ENCODE data around the gene PPP1R3G. TPM values are rescaled to one million over a fixed set of nuclear protein-coding genes. Genes with fewer than 3 reads are reported as not detected.

PPP1R3G gene
- total RNA-seq, 1 experiment from 2014 or later, result not detected

GRCh38 chr6:5078121-5078669, 6.9 kb upstream of the PPP1R3G start:
- Histone ChIP-seq H3K56ac (ENCODE audit: insufficient read length, low read depth, low read length) (no peak overlapping the region), H4K20me1 (ENCODE audit: control insufficient read depth, insufficient read depth, insufficient read length) (no peaks in the 10 kb centered on the region), H2BK12ac (ENCODE audit: insufficient read length, low read depth, low read length) (no peak overlapping the region), H3K27me3 (ENCODE audit: insufficient read depth, low read length) (peaks cover under 1% of the 10 kb centered on the region; the same call in 1 of the 2 replicates), H3K4me2 (ENCODE audit: insufficient read depth, insufficient read length, low read length) (no peak overlapping the region), H3K27ac (ENCODE audit: insufficient read length, low read depth, low read length) (no peak overlapping the region), H3K9me3 (ENCODE audit: control insufficient read depth, low read depth, low read length) (no peaks in the 10 kb centered on the region), H2BK15ac (ENCODE audit: low read depth, low read length) (no peak overlapping the region), H2BK5ac (ENCODE audit: insufficient read length, low read length) (no peak overlapping the region), H3K4me1 (ENCODE audit: insufficient read depth, low read length) (no peaks in the 10 kb centered on the region), H3K79me2 (ENCODE audit: insufficient read depth, low read length) (no peaks in the 10 kb centered on the region), H4K5ac (ENCODE audit: insufficient read length, low read depth, low read length) (no peak overlapping the region), H2BK20ac (ENCODE audit: low read depth, low read length, poor library complexity, severe bottlenecking) (no peak overlapping the region), H4K91ac (ENCODE audit: insufficient read length, low read depth, low read length) (no peak overlapping the region), H2AK5ac (ENCODE audit: insufficient read length, low read length) (no peak overlapping the region), H4K8ac (replicated peaks; ENCODE audit: insufficient read length, low read depth, low read length) (no peak overlapping the region), H3K79me1 (ENCODE audit: insufficient read depth, low read depth, low read length, poor library complexity, severe bottlenecking) (no peaks in the 10 kb centered on the region), H3K4ac (ENCODE audit: low read depth, low read length) (no peak overlapping the region), H2AFZ (ENCODE audit: low read length) (no peak overlapping the region), H3K18ac (ENCODE audit: insufficient read length, low read depth, low read length) (no peak overlapping the region), H3K14ac (ENCODE audit: insufficient read depth, low read length) (no peak overlapping the region), H2BK120ac (ENCODE audit: low read depth, low read length, poor library complexity, severe bottlenecking) (no peak overlapping the region), H3K23ac (ENCODE audit: insufficient read length, low read depth, low read length) (no peak overlapping the region), H3T11ph (ENCODE audit: low read length) (no peak overlapping the region), H3K9ac (ENCODE audit: extremely low read depth, insufficient read length, low read length) (no peak overlapping the region), H3K23me2 (ENCODE audit: insufficient read length, low read depth, low read length, poor library complexity, severe bottlenecking) (no peaks in the 10 kb centered on the region)
- Mint-ChIP-seq H3K4me3 (no peak overlapping the region), H3K4me1 (peaks cover 2 to 5% of the 10 kb centered on the region in 2 experiments; a peak in 2 of 4 replicates), H3K27me3 (ENCODE audit: low read depth) (peaks cover 46% of the 10 kb centered on the region), H3K27ac (no peak overlapping the region), H3K36me3 (ENCODE audit: insufficient read depth in 1 of 3, low read depth in 3 of 3) (peaks cover 0 to 5% (median 2%) of the 10 kb centered on the region in 3 experiments; a peak in 2 of 7 replicates), H3K9me3 (peaks cover 5 to 11% of the 10 kb centered on the region in 2 experiments)
- DNase-seq, result no peak
- TF ChIP-seq, protein P1, sequence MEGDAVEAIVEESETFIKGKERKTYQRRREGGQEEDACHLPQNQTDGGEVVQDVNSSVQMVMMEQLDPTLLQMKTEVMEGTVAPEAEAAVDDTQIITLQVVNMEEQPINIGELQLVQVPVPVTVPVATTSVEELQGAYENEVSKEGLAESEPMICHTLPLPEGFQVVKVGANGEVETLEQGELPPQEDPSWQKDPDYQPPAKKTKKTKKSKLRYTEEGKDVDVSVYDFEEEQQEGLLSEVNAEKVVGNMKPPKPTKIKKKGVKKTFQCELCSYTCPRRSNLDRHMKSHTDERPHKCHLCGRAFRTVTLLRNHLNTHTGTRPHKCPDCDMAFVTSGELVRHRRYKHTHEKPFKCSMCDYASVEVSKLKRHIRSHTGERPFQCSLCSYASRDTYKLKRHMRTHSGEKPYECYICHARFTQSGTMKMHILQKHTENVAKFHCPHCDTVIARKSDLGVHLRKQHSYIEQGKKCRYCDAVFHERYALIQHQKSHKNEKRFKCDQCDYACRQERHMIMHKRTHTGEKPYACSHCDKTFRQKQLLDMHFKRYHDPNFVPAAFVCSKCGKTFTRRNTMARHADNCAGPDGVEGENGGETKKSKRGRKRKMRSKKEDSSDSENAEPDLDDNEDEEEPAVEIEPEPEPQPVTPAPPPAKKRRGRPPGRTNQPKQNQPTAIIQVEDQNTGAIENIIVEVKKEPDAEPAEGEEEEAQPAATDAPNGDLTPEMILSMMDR (conservative IDR thresholded peaks at IDR 0.05), result peak; percentile 36; the same call in 2 of the 3 replicates
- no CpG with 5 or more reads among the region's 5 CpGs for WGBS (ENCODE audit: extremely low coverage, insufficient read length, low lambda C conversion rate)
